ENCODE measurements around the gene ZXDA. TPM values are rescaled to one million over a fixed set of nuclear protein-coding genes. Genes with fewer than 3 reads are reported as not detected.
"Not testable (repeated sequence)": the region's sequence is repeated elsewhere in the genome, so short reads cannot be mapped to it uniquely, and the experiment has no call there.

The ZXDA gene
- total and polyA plus RNA-seq, 7 donors, result 0.64 to 4.7 (median 2.6) TPM

DNA sequence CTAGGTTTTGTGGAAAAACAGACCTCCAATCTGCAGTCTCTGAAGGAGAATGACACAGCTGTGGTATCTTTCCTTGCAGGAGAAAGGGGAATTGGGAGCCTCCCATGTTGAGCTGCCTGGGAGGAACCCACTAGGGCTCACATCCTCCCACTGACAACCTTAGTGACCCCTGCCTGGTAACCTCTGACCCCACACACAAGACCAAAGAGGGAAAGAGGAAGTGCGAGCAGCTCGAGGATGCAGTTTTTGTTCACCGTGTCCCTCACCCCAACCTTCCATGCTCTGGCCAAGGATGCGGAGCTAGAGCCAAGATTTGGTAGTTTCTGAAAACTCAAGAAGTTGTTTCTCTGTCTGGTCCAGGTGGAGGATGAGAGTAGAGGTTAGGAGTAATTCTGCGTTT, 5.4 kb upstream of the ZXDA start:
- intact Hi-C loops (cut with DNase I), result no loop called here

DNA sequence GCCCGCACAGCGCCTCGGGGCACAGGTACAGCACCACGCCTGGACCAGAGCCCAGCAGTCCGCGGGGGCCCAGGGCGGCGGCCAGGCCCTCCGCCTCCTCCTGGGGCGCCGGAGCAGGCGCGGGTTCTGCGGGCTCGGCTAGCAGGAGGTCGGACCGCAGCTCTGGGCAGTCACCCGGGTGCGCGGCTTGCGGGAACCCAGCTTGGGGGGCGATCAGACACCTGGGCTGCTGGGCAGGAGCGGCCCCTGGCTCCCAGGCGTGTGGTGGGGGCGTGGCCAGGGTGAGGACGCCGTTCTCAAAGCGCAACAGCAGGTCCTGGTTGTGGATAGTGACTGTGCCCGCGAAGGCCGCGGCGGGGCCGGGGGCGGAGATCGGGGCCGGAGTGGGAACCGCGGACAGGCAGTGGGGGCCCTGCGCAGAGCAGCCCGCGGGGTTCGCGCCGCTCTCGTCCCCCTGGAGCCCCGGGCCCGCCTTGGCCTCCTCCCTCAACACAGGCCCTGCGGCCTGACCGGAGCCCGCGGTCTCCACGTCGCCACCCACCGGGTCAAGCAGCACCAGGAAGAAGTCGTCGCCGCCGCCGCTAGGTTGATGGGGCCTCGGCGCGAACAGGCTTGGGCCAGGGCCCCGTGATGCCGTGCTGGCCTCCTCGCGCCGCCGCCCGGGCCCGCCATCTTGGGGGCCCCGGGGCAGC, 517 bp downstream of the ZXDA start:
- H3K36me3 ChIP-seq (ENCODE audit: insufficient read depth in 1 of 2, low read depth in 1 of 2); H3K9me3 ChIP-seq; H3K27me3 ChIP-seq (ENCODE audit: insufficient read depth in 3 of 3, low read length in 2 of 3); H3K4me1 ChIP-seq: not testable (repeated sequence)
- intact Hi-C loops (cut with DNase I), result loop anchor here in 1 of 2 donors (10.0 kb wide), 1 partner anchor 315 kb away; the partner anchor contains the start of gene ZXDB
- H3K4me3 ChIP-seq, result peak overlapping the region; percentile 69
- ATAC-seq (peak; percentile 89 to 91 (median 90)), DNase-seq (peak; percentile 53 to 66)
- WGBS, 3 donors, result 0 to 24% (median 5%) methylated on average over 15 to 46 of the region's 72 CpGs
- peak overlapping the region; percentile 87 for H3K27ac ChIP-seq

More for the DNA sequence above, 5.4 kb upstream of the ZXDA start:
- Histone ChIP-seq H3K36me3 (ENCODE audit: insufficient read depth in 1 of 2, low read depth in 1 of 2) (no peaks in the 10 kb centered on the region), H3K27me3 (ENCODE audit: insufficient read depth in 3 of 3, low read length in 2 of 3) (peaks cover 0 to 10% (median 0%) of the 10 kb centered on the region in 3 donors), H3K27ac (no peak overlapping the region), H3K4me1 (no peaks in the 10 kb centered on the region), H3K9me3 (no peaks in the 10 kb centered on the region), H3K4me3 (no peak overlapping the region)
- TF ChIP-seq, protein P1, sequence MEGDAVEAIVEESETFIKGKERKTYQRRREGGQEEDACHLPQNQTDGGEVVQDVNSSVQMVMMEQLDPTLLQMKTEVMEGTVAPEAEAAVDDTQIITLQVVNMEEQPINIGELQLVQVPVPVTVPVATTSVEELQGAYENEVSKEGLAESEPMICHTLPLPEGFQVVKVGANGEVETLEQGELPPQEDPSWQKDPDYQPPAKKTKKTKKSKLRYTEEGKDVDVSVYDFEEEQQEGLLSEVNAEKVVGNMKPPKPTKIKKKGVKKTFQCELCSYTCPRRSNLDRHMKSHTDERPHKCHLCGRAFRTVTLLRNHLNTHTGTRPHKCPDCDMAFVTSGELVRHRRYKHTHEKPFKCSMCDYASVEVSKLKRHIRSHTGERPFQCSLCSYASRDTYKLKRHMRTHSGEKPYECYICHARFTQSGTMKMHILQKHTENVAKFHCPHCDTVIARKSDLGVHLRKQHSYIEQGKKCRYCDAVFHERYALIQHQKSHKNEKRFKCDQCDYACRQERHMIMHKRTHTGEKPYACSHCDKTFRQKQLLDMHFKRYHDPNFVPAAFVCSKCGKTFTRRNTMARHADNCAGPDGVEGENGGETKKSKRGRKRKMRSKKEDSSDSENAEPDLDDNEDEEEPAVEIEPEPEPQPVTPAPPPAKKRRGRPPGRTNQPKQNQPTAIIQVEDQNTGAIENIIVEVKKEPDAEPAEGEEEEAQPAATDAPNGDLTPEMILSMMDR (IDR thresholded peaks at IDR 0.05), result no peak
- DNase-seq, result no peak
- WGBS, 3 donors, result 59 to 70% (median 63%) methylated on average over 5 of the region's 5 CpGs
- ATAC-seq, result no peak

DNA sequence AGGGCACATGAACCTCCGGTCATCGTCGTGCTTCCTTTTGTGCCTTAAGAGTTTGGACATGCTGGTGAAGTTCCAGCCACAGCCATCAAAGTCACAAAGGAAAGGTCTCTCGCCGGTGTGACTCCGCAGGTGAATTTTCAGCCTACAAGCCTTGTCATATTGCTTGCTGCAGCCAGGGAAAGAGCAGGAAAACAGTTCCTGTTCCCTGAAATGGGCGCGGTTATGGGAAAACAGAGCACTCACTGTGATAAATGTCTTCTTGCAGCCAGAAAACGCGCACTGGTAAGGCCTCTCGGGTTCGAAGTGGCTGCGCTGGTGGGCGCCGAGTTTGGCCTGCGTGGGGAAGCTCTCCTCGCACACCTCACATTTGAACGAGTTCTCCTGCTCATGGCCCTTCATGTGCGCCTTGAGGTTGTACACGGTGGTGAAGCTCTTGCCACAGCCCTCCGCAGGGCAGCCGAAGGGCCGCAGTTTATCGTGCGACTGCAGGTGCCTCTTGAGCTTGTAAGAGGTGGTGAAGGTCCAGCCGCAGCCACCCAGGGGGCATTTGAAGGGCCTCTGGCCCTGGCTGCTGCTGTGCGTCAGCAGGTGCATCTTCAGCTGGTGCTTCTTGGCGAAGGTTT, 1.2 kb downstream of the ZXDA start:
- peak in 1 of 4 donors; percentile 53 for ATAC-seq
- Histone ChIP-seq H3K4me3 (peak overlapping the region; percentile 69), H3K27ac (peak overlapping the region; percentile 87)
- not testable (repeated sequence) for H3K36me3 ChIP-seq (ENCODE audit: insufficient read depth in 1 of 2, low read depth in 1 of 2); DNase-seq; H3K4me1 ChIP-seq; H3K27me3 ChIP-seq (ENCODE audit: insufficient read depth in 3 of 3, low read length in 2 of 3); H3K9me3 ChIP-seq
- intact Hi-C loops (cut with DNase I), result loop anchor here in 1 of 2 donors (10.0 kb wide), 1 partner anchor 314 kb away; the partner anchor contains the start of gene ZXDB
- WGBS, 3 donors, result 22 to 44% (median 44%) methylated on average over 25 to 28 of the region's 28 CpGs

DNA sequence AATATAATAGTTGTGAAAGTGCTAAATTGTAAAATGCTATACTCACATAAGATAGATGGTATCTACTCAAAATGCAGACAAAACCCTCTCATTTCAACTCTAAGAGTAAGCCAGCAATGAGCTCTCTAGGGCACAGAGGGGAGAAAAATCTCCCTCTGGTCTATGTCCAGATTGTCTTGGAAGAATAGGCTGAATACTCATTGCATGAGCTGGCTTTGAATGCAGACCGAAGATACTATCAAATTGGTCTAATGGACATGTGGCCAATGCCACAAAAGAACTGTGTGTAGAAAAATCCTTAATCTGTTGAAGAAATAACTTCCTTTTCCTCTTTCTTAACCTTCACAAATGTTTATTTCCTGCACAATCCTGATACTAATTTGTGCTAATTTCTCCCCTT, 3.5 kb downstream of the ZXDA start:
- H3K4me3 ChIP-seq, result peak overlapping the region; percentile 52
- H3K36me3 ChIP-seq (ENCODE audit: insufficient read depth in 1 of 2, low read depth in 1 of 2), result no peaks in the 10 kb centered on the region
- H3K4me1 ChIP-seq, result no peaks in the 10 kb centered on the region
- WGBS, 3 donors, result 7 to 17% (median 16%) methylated on average over 1 of the region's 1 CpG
- intact Hi-C loops (cut with DNase I), result loop anchor here in 1 of 2 donors (10.0 kb wide), 1 partner anchor 312 kb away; the partner anchor contains the start of gene ZXDB
- no peak for ATAC-seq
- peaks cover 0 to 4% (median 0%) of the 10 kb centered on the region in 3 donors for H3K27me3 ChIP-seq (ENCODE audit: insufficient read depth in 3 of 3, low read length in 2 of 3)
- peak overlapping the region; percentile 62 for H3K27ac ChIP-seq
- no peak for DNase-seq
- TF ChIP-seq, protein P1 (IDR thresholded peaks at IDR 0.05), result no peak
- H3K9me3 ChIP-seq, result no peaks in the 10 kb centered on the region

DNA sequence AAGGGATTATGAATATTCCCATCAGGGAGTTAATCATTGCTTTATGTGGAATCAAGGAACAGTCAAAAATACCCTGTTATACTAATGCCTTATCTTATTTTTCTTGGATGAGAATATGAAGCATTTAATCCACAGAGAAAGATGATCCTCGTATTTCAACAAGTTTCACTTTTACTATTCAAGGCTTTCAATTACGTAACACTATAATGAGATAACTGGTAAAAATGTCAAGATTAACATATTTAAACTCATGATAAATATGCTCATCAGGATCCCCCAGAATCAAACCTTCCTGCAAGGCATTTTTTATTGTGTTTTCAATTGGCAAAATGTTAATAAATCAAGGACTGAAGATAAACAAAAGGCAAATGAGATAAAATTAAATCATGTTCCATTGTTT, 5.1 kb downstream of the ZXDA start:
- Histone ChIP-seq H3K36me3 (ENCODE audit: insufficient read depth in 1 of 2, low read depth in 1 of 2) (no peaks in the 10 kb centered on the region), H3K27me3 (ENCODE audit: insufficient read depth in 3 of 3, low read length in 2 of 3) (peaks cover 0 to 4% (median 0%) of the 10 kb centered on the region in 3 donors), H3K27ac (peak overlapping the region; percentile 62), H3K4me1 (peaks cover under 1% of the 10 kb centered on the region), H3K4me3 (peak overlapping the region; percentile 52), H3K9me3 (no peaks in the 10 kb centered on the region)
- intact Hi-C loops (cut with DNase I), result loop anchor here in 1 of 2 donors (10.0 kb wide), 1 partner anchor 310 kb away; the partner anchor contains the start of gene ZXDB
- TF ChIP-seq, protein P1 (IDR thresholded peaks at IDR 0.05), result no peak
- ATAC-seq (no peak), DNase-seq (no peak)
- 1 to 43% (median 7%) methylated on average over 2 of the region's 2 CpGs for WGBS, 3 donors
